ENCODE data around the gene LY9.
"Not testable (repeated sequence)": the region's sequence is repeated elsewhere in the genome, so short reads cannot be mapped to it uniquely, and the experiment has no call there.

The LY9 gene

DNA sequence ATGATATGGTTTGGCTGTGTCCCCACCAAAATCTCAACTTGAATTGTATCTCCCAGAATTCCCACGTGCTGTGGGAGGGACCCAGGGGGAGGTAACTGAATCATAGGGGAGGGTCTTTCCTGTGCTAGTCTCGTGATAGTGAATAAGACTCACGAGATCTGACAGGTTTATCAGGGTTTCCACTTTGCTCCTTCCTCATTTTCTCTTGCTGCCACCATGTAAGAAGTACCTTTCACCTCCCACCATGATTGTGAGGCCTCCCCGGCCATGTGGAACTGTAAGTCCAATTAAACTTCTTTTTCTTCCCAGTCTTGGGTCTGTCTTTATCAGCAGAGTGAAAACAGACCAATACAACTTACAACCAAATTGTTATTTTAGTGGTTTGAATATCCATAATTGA is 71.7 kb downstream of the LY9 start:
- DNase-seq, result not testable (repeated sequence)

DNA sequence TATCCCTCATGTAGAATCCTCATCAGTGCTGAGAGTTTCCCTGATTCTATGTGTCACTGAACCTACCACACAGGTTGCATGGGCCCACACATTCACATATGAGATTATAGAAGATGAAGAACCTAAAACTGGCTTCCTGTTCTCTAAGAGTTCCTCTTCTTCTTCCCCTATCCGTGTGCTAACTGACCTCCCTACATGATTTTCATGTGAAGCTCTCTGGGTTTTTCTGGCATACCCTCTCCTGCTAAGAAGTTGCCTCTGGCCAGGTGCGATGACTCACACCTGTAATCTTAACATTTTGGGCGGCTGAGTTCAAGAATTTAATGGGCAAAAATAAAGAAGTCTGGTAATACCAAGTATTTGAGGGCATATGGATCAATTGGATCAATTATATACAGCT is 72.2 kb downstream of the LY9 start:
- DNase-seq, result no peak

DNA sequence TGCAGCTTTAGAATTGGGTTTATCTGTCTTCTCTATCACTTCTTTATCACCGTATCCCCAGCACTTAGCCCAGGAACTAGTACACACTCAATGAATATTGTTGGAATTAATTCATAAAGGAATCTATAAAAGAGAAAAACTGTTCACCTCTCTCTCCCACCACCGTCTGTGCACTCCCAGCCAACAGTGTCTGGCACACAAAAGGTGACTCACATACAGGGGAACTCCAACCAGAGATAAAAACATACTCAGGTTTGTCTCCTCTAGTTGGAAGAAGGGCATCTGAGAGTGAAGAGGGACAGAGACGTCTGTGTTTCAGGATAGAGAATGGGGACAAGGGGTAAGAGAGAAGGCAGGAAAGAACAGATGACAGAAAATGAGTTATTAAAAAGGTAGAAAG is 79.0 kb downstream of the LY9 start:
- peak; percentile 6 for DNase-seq

DNA sequence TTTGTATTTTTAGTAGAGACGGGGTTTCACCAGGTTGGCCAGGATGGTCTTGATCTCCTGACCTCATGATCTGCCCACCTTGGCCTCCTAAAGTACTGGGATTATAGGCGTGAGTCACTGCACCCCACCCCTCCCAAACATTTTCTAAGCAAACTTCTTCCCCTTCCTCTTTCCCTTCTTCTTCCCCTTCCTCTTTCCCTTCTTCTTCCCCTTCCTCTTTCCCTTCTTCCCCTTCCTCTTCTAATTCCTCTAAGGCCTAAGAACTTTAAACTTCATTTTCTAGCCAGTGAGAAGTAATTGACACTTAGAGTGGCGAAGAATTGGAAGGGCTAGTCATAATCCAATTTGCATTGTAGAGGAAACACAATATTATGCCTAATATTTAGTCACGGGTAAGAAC is 79.6 kb downstream of the LY9 start:
- DNase-seq, result not testable (repeated sequence)

DNA sequence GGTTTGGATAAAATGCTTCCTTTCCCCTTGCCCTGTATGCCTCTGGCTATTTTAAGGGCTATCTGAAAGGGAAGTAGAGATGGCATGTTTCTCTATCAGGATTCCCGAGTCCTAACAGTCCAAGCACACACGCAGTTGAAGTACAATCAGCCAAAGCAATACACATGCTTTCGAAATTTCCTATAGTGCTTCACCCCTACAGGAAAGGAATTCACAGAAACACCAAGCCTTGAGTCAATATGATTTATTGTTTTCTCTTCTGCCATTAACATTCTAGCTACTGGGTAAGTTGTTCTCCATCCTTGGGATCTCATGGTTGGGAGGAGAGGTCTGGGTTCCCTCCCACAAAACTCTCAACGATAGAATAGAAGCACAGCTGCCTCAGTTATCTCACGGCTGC is 80.3 kb downstream of the LY9 start:
- DNase-seq, result no peak

DNA sequence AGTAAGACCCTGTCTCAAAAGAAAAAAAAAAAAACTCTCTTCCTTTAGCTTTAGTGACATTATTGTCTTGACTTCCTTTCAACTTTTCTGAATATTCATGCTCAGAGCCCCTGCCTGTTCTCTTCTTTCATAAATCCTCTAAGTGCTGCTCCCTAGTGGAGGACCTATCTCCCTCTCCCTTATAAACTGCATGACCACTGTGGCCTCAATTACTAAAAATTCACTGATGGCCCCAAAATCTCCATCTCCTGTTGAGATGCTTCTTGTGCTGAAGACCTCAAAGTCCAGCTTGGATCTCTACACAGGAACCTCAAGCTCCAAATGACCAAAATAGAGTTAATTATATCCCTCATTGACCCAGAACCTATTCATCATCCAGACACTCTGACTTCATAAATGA is 81.2 kb downstream of the LY9 start:
- DNase-seq, result no peak

All from activated naive CD4-positive, alpha-beta T cell treated with Interleukin-2 at 50 U/mL for 16 hours (primary cell).